HCT116 (cell line): Measurements from ENCODE around the gene KIF27. TPM values are rescaled to one million over a fixed set of nuclear protein-coding genes. Genes with fewer than 3 reads are reported as not detected.
A peak's percentile ranks its signal among the peaks of the same experiment; 100 is the strongest.
"Not testable (repeated sequence)": the region's sequence is repeated elsewhere in the genome, so short reads cannot be mapped to it uniquely, and the experiment has no call there.

ENCODE experiments used
- ATAC-seq: fragments of 200-7000 bp; cut with Tn5 transposase; 2 replicates; pipeline ENCODE4 v1.9.1; 2020; ENCODE audit warnings: mild to moderate bottlenecking, moderate library complexity
- BruUV-seq: library from RNA; stranded (reverse); fragments of 400-500 nt; replicated peaks from 2 replicates; lab custom pipeline; 2021; lab: Mats Ljungman, UMichigan
- CTCF ChIA-PET: fragments of 300-600 bp; sonication (Branson Sonifier 250); formaldehyde crosslinking; loops from one replicate; lab custom pipeline; 2021; ENCODE audit warnings: antibody characterized with exemption; lab: Charles Lee
- POLR2A ChIA-PET: fragments of 300-600, 350-600 bp; sonication (Branson Sonifier 250); formaldehyde crosslinking; loops from one replicate; lab custom pipeline; 2021; ENCODE audit warnings: antibody characterized with exemption; lab: Charles Lee
- RAD21 ChIA-PET, 2 experiments: fragments of 300-600 bp; sonication (Branson Sonifier 250); formaldehyde crosslinking; loops; one replicate each; lab custom pipeline; 2023; ENCODE audit warnings: low total read pairs in 2 of 2; ENCODE audit not compliant: uncharacterized antibody in 2 of 2, unreplicated experiment in 2 of 2, low non-redundant PET in 1 of 2; lab: Charles Lee
- DNase-seq: peaks from one replicate; pipeline ENCODE4 v3.0.0-alpha.2; 2010; ENCODE audit warnings: low read depth, low spot score
- H2AFZ ChIP-seq: fragments of 200-600 bp; shearing (Covaris generic), sonication (generic); 2 replicates; pipeline ENCODE4 v1.6.1; 2017; ENCODE audit warnings: low read depth, mixed run types, mixed read lengths, antibody characterized with exemption, low read length; ENCODE audit not compliant: poor library complexity, severe bottlenecking
- H3K27ac ChIP-seq: 2 replicates; pipeline ENCODE4 v1.5.1; 2012; ENCODE audit warnings: low read depth, low read length
- H3K27me3 ChIP-seq: fragments of 200-600 bp; sonication (generic); 2 replicates; pipeline ENCODE4 v1.6.1; 2016; ENCODE audit warnings: mixed run types, low read length, mixed read lengths; ENCODE audit not compliant: insufficient read depth
- H3K36me3 ChIP-seq, 2 experiments: fragments of 200-500 bp in 1 of 2; fragments of 200-600 bp in 1 of 2; sonication (Bioruptor generic) in 1 of 2; sonication (generic) in 1 of 2; 2 replicates each; pipeline versions ENCODE4 v1.5.1 to v1.6.1; 2014 to 2016; ENCODE audit warnings: low read length in 2 of 2, inconsistent platforms in 1 of 2, mixed read lengths in 1 of 2, mixed run types in 1 of 2; ENCODE audit not compliant: insufficient read depth in 2 of 2, control insufficient read depth in 1 of 2
- H3K4me1 ChIP-seq, 2 experiments: fragments of 200-600 bp in 1 of 2; sonication (generic) in 1 of 2; 2 replicates each; pipeline versions ENCODE4 v1.5.1 to v1.6.1; 2012 to 2017; ENCODE audit warnings: low read length in 2 of 2, inconsistent platforms in 1 of 2, mild to moderate bottlenecking in 1 of 2, mixed read lengths in 1 of 2, mixed run types in 1 of 2, moderate library complexity in 1 of 2; ENCODE audit not compliant: insufficient read depth in 2 of 2, control insufficient read depth in 1 of 2
- H3K4me2 ChIP-seq: fragments of 200-600 bp; sonication (generic); 2 replicates; pipeline ENCODE4 v1.6.1; 2017; ENCODE audit warnings: mixed run types, low read length, mixed read lengths
- H3K4me3 ChIP-seq, 2 experiments: fragments of 200-600 bp in 1 of 2; sonication (generic) in 1 of 2; replicated peaks in 1 of 2; 2 replicates each; pipeline ENCODE4 v1.5.1; 2011 to 2016; ENCODE audit warnings: low read length in 2 of 2, control low read depth in 1 of 2, low read depth in 1 of 2, mild to moderate bottlenecking in 1 of 2, mixed read lengths in 1 of 2, mixed run types in 1 of 2
- H3K79me2 ChIP-seq: fragments of 200-600 bp; sonication (generic); 2 replicates; pipeline ENCODE4 v1.6.1; 2017; ENCODE audit warnings: mild to moderate bottlenecking, mixed run types, low read length, moderate library complexity, mixed read lengths; ENCODE audit not compliant: insufficient read depth
- H3K9ac ChIP-seq: fragments of 200-600 bp; sonication (generic); 2 replicates; pipeline ENCODE4 v1.6.1; 2016; ENCODE audit warnings: low read length, mixed read lengths
- H3K9me2 ChIP-seq: fragments of 200-600 bp; sonication (generic), shearing (Covaris generic); 2 replicates; pipeline ENCODE4 v1.6.1; 2017; ENCODE audit warnings: mixed run types, mild to moderate bottlenecking, moderate library complexity; ENCODE audit not compliant: insufficient read depth
- H3K9me3 ChIP-seq, 2 experiments: fragments of 200-500 bp in 1 of 2; fragments of 200-600 bp in 1 of 2; sonication (Bioruptor generic) in 1 of 2; sonication (generic) in 1 of 2; 2 replicates each; pipeline ENCODE4 v1.6.1; 2014 to 2017; ENCODE audit warnings: low read length in 2 of 2, mixed read lengths in 2 of 2, inconsistent platforms in 1 of 2, low read depth in 1 of 2, mild to moderate bottlenecking in 1 of 2, mixed run types in 1 of 2, moderate library complexity in 1 of 2; ENCODE audit not compliant: control insufficient read depth in 1 of 2, insufficient read depth in 1 of 2
- H4K20me1 ChIP-seq: fragments of 200-600 bp; sonication (generic), shearing (Covaris generic); 2 replicates; pipeline ENCODE4 v1.6.1; 2017; ENCODE audit warnings: mixed run types, mild to moderate bottlenecking, moderate library complexity; ENCODE audit not compliant: insufficient read depth
- ATF3 ChIP-seq: IDR thresholded peaks from 2 replicates; pipeline ENCODE4 v1.6.1; 2012
- CBX3 ChIP-seq: IDR thresholded peaks from 2 replicates; pipeline ENCODE4 v1.6.1; 2012; ENCODE audit warnings: low read depth
- CEBPB ChIP-seq: IDR thresholded peaks from 2 replicates; pipeline ENCODE4 v1.6.1; 2012; ENCODE audit warnings: low read depth
- FOSL1 ChIP-seq: IDR thresholded peaks from 2 replicates; pipeline ENCODE4 v1.6.1; 2012; ENCODE audit warnings: low read depth
- JUND ChIP-seq: IDR thresholded peaks from 2 replicates; pipeline ENCODE4 v1.6.1; 2012
- MAX ChIP-seq: IDR thresholded peaks from 2 replicates; pipeline ENCODE4 v1.6.1; 2012
- SP1 ChIP-seq: IDR thresholded peaks from 2 replicates; pipeline ENCODE4 v1.6.1; 2012; ENCODE audit warnings: low read depth
- SRF ChIP-seq: IDR thresholded peaks from 2 replicates; pipeline ENCODE4 v1.6.1; 2012; ENCODE audit warnings: low read depth
- intact Hi-C: fragments of 100-400 bp; cut with micrococcal nuclease; formaldehyde crosslinking; loops from 2 replicates; pipeline ENCODE4 v1.10.0; 2022
- total RNA-seq: library from RNA; stranded (reverse); gene quantifications from one replicate; pipeline ENCODE4 v1.2.1, GENCODE V29; 2021; ENCODE audit not compliant: unreplicated experiment

KIF27 gene
- total RNA-seq, 1 experiment from 2014 or later: 4.3 TPM

GRCh38 chr9:83885559-83886240 lies 35.5 kb downstream of the KIF27 start:
- peak; percentile 98 for ATAC-seq
- H3K4me3 ChIP-seq, H3K9ac ChIP-seq, BruUV-seq: not testable (repeated sequence)
- peaks cover 24 to 26% of the 10 kb centered on the region in 2 experiments for H3K4me1 ChIP-seq
- POLR2A ChIA-PET: interaction anchor here (1.0 kb wide), 1 partner anchor 11 kb away, joined by 3 read pairs; no protein-coding TSS in a partner anchor
- TF ChIP-seq CEBPB (peak; percentile 97), CBX3 (peak; percentile 86), FOSL1 (peak; percentile 95), JUND (peak; percentile 93), SP1 (peak; percentile 78), MAX (peak; percentile 58), ATF3 (peak; percentile 86), SRF (0 out of 2 replicates have a peak, but pooled peaks have one; percentile 48)
- TF ChIP-seq, all 23 proteins: peak for 8; not testable (repeated sequence) for 15
- CTCF ChIA-PET, H3K79me2 ChIP-seq, H3K36me3 ChIP-seq, intact Hi-C loops, RAD21 ChIA-PET, H2AFZ ChIP-seq, H3K27me3 ChIP-seq, H3K9me3 ChIP-seq, H3K9me2 ChIP-seq, H4K20me1 ChIP-seq: not testable (repeated sequence)
- H3K27ac ChIP-seq: peak overlapping the region; percentile 40; the same call in 1 of the 2 replicates
- DNase-seq: peak; percentile 56
- H3K4me2 ChIP-seq: peak overlapping the region; percentile 54

- H3K79me2 ChIP-seq, H3K9ac ChIP-seq, H4K20me1 ChIP-seq, H3K27ac ChIP-seq, H3K9me3 ChIP-seq, DNase-seq, H3K36me3 ChIP-seq, CTCF ChIA-PET, H2AFZ ChIP-seq, BruUV-seq, H3K4me3 ChIP-seq, POLR2A ChIA-PET, RAD21 ChIA-PET, intact Hi-C loops, H3K9me2 ChIP-seq, H3K27me3 ChIP-seq: not testable (repeated sequence)
- Histone ChIP-seq H3K4me2 (0 out of 2 replicates have a peak overlapping the region, but pooled peaks have one; percentile 5), H3K4me1 (peaks cover 24 to 25% of the 10 kb centered on the region in 2 experiments)
- peak; percentile 31 for ATAC-seq
Observed at GRCh38 chr9:83881687-83882408, 39.4 kb downstream of the KIF27 start.

GRCh38 chr9:83875559-83875958 lies 45.7 kb downstream of the KIF27 start:
- intact Hi-C loops, H3K36me3 ChIP-seq, H3K79me2 ChIP-seq, CTCF ChIA-PET, H3K9ac ChIP-seq, H3K4me2 ChIP-seq, H2AFZ ChIP-seq, H3K9me3 ChIP-seq, H3K9me2 ChIP-seq, BruUV-seq, DNase-seq, H3K27me3 ChIP-seq, H3K4me1 ChIP-seq, RAD21 ChIA-PET, H3K4me3 ChIP-seq, H3K27ac ChIP-seq, ATAC-seq, H4K20me1 ChIP-seq: not testable (repeated sequence)
- POLR2A ChIA-PET: interaction anchor here (1.2 kb wide), 1 partner anchor 9 kb away, joined by 3 read pairs; no protein-coding TSS in a partner anchor
